Stimulated activated CD8-positive, alpha-beta memory T cell treated with anti-CD3 and anti-CD28 coated beads, Interleukin-4, amount 100 ng/mL, for 24 hours (primary cell): ENCODE results near the gene DLG5.

ENCODE experiments used
- DNase-seq: peaks from one replicate; pipeline ENCODE4 v3.0.0-alpha.2; 2020; ENCODE audit warnings: low read depth

Gene DLG5

DNA sequence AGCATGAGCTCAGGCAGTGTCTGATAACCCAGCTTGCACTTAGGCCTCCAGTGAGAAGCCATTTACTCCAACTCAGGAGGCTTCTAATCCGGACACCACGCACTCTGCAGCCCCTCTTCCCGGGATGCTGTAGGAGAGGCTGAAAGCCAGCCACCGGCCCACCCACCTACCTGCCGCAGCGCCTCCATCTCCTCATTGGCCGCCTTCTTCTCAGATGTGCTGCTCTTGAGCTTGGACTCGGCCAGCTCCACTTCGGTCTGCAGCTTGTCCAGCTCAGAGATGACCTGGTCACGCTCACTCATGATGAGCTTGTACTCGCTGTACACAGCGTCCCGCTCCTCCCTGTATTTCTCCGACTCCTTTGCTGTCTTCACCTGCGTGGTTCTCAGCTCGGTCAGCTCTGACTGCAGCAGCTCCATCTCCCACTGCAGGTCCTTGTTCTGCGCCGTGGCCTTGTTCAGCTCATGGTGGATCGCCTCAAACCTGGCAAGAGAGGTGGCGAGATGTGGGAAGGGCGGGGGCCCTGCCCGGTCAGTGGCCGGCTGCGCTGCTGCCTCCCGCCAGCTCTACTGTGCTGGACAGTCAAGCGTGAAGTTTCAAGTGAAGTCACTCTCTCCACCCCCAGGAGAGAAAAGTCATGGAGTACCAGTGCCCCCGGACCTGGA is 84.7 kb downstream of the DLG5 start:
- no peak for DNase-seq

DNA sequence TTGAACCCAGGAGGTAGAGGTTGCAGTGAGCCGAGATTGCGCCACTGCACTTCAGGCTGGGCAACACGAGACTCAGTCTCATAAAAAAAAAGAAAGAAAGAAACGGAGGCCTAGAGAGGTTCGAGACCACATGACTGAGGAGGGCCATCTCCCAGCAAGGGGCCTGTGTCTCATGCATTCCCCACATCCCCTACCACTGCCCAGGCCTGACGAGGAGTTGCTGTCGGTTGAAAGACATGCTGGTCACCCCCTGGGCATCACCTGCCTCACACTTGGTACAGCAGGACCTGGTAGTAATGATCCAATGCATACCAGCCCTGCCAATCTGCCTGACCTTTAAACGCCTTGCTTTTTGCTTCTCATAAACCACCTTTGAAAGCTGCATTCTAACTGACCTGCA is 85.9 kb downstream of the DLG5 start:
- no peak for DNase-seq

DNA sequence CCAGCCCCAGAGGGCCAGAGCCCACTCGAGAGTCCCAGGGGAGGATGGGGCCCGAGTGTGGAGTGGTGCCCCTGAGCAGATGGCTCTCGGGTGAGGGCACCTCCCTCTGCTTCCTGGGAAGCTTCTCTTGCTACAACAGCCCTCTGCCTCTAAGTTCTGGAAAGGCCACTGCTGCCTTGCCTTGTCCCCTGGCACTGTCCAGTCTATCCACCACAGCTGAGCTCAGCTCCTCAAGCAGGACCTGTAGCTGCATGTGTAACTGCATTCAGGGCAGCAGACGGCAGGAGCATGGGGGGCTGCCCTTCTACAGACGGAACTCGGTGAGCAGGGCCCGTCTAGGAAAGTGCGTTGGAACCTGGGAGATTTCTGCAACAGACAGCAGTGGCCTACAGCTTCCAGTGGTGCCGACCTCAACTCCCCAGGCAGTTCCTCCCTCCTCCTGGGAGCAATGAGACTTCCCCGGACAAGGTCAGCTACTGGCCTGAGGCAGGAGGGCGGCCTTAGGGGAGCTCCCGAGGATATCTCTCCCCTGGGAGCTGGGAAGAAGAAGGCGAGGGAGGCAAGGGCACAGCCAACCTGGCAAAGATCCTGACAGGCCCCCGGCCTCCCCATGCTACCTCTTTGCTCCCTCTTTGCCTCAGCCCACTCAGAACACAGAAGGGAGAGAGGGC is 88.5 kb downstream of the DLG5 start:
- DNase-seq: no peak

DNA sequence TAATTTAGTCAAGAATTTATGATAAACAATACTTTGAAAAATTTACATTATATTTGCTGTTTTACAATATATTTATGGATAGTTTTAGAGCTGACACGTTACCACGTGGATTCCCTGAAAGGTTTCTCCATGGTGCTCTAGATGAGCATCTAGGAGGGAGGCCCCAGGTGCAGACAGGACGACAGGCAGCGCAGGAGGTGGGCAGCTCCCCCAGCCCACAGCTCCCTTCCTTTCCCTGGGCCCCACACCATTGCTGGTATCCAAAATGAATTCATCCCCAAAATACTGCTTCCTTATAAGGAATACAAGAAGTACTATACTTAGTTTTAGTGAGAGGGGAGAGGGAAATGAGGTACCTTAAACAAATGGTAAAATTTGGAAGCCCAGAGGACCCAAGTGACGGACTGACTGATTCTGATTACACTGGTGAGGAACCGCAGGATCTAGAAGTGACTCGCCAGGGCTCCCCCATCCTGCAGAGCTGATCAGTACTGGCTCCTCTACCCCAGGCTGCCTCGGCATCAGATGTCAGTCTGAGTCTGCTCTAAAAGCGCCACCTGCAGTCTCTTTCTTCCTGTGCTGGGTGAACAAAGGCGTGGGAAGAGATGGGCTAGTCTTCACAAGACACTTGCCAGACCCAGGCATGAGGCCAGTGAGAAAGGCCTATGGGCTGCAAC is 89.2 kb downstream of the DLG5 start:
- DNase-seq: peak; percentile 44

DNA sequence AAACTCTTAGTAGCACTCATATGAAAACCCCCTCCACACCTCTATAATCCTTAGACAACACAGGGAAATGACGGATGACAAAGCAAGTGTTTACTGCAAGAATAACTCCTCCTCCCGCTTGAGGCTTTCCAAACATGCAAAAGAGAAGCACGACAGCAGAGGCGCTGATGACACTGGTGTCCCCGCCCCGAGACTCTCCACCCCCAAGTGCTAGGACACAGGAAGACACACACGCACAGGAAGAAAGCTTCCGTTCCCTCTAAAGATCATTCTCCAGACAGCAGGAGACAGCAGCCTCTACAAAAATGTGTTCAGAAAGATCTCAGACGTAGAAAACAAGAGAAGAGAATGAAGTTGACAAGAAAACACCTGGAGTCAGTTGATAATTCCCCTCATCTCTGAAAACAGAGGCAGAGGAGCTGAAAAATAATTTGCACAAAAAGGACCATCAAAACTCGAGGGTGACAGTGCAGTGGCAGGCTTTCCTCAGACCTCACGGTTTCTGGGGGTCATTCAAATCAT is 90.2 kb downstream of the DLG5 start:
- DNase-seq: peak; percentile 48

DNA sequence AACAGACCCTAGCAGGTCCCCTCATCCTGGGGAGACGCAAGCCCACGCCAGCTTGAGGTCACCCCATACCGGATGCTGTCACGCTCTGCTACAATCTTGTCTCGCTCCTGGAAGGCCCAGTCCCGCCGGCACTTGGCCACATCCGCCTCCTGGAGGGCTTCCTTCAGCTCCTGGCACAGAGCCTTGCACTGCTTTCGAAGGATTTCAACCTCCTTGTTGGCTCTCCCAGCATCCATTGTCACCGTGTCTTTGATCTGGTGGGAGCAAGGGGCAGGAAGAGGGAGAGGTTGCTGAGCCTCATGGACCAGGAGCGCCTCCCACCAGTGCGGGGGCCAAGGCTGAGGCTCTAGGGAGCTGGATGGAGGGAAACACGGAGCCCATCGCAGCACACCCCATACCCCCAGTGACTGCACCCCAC is 90.9 kb downstream of the DLG5 start:
- no peak for DNase-seq

DNA sequence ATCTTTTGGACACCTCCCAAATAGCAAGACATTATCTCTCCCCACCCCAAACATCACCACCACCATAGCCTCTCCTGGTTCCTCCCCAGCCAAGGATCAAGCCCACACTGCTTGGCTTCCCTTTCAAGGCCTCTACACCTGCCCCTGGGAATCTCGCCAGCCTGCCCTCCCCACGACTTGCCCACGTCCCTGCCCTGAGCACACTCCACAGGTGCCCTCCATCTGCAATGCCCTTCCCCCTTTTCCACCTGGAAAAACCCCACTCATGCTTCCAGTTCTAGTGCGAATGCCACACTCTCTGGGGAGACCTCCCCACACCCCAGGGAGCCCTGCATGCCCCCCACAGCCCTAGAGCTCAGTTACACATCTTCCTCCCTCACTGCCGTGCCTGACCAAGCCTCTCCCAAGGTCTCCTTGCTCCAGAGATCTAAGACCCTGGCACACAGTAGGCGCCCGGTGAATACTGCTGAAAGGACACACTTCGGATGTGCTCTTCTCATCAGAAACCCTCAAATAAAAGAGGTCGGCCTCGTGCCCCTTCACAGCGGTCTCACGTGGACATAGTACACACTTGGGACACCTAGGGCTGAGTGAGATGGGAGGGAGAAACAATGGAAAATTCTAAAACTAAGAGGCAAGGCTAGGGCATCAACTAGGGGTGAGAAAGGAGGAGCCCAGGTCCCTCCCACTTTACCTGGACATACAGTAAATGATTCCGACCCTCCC is 91.4 kb downstream of the DLG5 start:
- DNase-seq: no peak

DNA sequence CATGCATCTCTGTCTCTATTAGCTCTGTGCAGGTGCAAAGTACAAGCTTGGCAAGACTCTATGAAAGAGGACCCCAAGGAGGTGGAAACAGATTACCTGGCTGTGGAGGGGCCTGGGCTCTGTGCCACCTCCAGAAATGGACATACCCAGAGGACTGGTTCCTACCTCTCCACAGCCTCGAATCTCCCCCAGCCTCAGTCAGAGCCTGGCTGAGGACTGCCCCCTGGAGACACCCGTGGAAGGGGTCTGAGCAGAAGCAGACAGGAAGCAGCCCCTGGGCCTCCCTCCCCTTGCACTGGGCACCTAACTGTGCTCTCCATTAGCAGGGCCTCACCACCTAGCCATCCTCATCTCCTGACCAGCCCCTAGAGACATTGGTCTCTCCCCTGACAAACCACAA is 92.0 kb downstream of the DLG5 start:
- DNase-seq: no peak

DNA sequence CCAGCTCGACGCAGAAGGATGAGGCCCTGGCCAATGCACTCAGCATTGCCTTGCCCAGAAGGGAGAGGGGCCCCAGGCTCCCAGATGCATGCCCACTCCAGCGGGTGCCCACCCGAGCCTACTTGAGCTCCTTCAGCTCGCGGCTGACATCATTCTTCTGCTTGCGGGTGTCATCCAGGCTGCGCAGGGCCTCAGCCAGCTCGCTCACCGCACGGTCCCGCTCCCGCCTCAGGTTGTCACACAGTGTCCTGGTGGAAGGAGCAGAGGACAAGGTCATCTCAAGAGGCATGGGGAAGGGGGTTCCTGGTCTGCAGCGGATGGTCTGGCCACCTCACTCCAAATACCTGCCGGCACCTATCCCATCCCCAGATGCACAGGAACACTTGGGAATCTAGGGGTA is 92.8 kb downstream of the DLG5 start:
- no peak for DNase-seq

DNA sequence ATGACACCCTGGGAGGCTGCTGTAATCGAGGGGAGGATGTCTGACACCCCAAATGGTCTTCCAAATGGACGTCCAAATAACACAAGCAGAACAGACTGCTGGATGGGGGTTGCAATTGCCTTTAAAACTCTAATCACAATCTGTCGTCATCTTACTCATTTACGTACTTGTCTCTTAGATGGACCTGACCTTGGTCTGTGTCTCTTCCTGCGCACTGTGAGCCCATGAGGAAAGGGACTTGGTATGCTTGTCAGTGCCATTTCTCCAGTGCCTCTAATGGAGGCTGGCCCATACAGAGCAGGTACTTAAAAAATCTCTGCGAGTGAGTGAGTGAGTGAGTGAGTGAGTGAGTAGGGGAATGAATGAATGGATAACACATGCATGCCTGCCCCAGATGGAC is 93.3 kb downstream of the DLG5 start:
- no peak for DNase-seq

DNA sequence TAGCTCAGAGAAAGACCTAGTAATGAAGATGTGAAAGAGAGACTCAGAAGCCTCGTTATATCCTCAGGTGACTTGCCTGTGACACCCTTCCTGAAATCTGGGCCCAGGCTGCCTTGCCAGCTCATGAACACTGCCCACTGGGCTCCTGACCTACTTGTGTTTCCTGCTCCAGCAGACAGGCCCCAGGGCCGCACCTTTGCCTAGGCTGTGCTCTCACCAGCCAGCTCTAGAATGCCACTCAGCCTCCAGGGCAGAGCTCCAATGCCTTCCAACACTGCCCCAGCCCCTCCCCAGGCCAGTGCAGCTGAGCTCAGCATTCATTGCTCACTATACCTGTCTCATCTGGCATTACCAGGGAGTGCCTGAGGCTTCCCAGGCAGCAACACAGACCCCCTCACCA is 94.3 kb downstream of the DLG5 start:
- DNase-seq: no peak

DNA sequence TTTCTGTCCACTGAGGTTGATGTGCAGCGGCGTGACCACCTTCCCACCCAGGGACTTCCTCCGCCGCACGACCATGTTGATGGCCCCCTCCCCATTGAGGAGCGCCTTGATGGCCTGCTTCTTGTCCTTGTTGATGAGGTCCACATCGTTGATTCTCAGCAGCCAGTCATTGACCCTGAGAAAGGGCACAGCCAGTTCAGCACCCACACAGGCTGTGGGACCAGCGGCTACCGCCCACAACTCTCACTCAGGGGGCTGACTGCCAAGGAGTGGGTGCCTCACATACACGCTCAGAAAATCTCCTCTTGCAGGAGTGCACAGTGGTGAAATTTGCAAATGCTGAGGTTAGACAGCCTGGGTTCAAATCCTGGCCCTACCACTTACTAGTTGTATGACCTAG is 97.2 kb downstream of the DLG5 start:
- DNase-seq: no peak

DNA sequence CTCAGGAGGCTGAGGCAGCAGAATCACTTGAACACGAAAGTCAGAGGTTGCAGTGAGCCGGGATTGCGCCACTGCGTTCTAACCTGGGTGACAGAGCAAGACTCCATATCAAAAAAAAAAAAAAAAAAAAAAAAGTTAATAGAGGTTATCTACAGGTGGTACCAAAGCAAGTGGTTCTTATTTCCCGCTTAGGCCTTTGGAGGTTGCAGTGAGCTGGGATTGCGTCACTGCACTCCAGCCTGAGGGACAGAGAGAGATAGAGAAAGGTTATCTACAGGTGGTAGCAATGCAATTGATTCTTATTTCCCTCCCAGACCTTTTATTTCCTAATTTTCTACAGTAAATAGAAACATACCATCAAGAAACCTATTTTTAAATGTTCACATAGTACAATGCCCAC is 98.2 kb downstream of the DLG5 start:
- no peak for DNase-seq

DNA sequence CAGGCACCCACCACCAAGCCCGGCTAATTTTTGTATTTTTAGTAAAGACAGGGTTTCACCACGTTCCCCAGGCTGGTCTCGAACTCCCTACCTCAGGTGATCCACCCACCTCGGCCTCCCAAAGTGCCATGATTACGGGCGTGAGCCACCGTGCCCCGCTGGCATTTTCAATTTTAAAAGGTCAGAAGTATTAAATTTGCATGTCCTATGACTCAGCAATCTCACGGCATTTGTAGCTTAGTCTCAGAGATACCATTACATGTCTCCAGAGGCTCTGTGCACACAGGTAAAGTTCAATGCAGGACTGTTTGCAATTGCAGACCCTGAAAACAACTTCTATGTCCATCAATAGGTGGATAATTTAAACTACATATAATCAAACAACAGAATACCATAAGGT is 99.2 kb downstream of the DLG5 start:
- no peak for DNase-seq

DNA sequence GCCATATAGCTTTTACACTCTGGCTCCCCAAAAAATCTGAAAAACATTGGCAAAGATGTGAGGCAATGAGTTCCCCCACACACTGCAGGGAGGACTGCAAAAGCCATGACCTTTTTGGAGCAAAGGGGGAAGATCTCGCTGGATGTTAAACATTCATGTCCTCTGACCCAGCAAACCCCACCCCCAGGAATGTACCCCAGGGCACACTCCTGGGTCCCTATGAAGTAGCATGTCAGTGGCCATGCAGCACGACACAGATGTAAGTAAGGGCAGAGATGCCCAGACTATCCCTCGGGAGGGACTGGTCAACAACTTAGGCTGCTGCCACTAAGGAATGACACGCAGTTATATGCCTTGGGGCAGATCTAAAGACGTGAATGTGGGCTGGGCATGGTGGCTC is 100.6 kb downstream of the DLG5 start:
- no peak for DNase-seq

DNA sequence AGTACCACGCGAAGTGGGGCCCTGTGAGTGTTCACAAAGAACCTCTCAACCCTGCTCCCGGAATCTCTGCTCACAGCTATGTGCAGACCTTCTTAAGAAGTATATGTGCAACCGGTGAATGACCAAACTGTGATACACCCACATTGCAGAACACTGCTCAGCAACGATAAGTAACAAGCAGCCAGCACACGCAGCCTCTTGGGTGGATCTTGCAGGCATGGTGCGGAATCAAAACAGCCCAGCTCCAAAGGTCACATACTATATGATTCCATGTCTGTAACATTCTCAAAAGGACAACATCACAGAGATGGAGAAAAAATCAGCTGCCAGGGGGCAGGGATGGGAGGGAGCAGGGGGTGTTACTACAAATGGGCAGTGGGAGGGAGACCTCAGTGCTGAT is 101.6 kb downstream of the DLG5 start:
- DNase-seq: no peak

DNA sequence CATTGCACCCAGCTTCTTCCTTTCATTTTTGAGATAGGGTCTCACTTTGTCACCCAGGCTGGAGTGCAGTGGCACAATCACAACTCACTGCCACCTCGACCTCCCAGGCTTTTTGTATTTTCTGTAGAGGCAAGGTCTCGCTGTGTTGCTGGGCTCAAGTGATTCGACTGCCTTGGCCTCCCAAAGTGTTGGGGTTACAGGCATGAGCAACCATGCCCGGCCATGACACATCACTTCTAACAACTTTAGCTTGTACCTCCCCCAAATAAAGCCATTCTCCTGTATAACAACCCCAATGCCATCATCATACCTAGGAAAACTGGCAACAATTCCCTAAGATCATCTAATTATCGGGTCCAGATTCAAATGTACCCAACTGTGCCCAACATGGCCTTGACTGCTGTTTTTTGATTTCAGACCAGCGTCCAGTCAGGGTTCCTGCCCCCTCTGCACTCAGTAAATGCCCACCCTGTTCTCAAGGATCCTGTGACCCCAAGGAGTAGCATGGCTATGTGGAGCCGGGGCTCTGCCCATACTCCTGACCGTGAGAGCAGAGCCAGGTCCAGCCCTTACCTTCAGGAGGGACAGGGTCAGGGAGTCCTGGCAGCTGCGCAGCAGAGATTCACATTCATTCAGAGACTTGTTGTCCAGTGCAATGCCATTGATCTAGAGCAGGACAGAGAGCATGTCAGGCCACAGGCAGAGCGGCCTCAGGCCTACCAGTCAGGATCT is 102.6 kb downstream of the DLG5 start:
- no peak for DNase-seq

DNA sequence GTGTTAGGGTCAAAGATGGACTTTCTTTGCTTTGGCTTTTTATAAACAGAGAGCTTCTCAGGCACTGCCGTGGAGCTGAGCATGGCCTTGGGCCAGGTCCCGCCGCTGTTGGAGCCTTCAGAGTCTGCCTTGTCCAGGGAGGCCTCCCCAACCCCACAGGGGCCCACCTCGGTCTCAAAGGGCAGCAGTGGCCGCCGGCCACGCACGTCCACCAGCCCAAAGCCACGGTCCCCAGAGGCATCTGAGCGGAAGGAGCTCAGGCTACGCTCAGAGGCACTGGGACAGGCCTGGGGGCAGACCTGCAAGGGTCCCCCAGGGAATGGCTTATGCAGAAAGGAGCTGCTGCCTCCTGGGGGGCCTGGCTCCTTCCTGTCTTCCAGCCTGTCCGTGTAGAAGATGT is 105.0 kb downstream of the DLG5 start:
- no peak for DNase-seq

DNA sequence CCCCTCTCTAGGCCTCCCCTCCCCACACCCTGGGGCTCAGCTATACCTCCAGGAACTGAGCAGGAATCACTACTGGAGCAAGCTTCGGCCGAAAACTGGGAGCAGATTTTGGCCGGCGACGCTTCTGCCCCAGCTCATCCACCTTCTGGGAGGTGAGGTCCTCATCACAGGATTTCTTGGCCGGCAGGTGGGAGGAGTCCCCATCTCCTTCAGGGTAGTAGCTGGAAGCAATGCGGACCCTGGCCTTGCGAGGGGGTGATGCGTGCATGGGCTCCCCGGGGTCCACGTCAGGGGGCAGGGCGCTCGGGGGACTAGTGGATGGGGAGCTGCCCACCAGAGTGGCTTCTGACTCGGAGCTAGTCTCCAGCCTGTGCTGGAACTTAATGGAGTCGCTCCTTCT is 105.5 kb downstream of the DLG5 start:
- no peak for DNase-seq

DNA sequence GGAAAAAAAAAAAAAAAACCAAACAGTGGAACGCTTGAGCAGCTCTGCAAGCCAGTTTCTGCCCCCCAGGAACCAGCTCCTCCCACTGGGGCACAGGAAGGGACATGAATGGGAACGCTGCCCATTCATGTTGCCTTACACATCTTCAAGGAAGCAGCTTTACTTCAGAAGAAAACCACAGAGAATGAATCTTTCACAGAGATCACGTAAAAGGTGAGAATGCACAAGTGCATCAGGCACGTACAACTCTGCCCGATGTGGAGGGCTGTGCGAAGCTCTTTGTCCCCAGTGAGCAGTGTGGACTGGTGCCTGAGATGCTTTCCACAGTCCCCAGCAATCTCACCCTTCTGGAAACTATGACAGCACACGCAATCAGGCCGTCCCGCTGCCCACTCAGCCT is 106.2 kb downstream of the DLG5 start:
- DNase-seq: no peak

DNA sequence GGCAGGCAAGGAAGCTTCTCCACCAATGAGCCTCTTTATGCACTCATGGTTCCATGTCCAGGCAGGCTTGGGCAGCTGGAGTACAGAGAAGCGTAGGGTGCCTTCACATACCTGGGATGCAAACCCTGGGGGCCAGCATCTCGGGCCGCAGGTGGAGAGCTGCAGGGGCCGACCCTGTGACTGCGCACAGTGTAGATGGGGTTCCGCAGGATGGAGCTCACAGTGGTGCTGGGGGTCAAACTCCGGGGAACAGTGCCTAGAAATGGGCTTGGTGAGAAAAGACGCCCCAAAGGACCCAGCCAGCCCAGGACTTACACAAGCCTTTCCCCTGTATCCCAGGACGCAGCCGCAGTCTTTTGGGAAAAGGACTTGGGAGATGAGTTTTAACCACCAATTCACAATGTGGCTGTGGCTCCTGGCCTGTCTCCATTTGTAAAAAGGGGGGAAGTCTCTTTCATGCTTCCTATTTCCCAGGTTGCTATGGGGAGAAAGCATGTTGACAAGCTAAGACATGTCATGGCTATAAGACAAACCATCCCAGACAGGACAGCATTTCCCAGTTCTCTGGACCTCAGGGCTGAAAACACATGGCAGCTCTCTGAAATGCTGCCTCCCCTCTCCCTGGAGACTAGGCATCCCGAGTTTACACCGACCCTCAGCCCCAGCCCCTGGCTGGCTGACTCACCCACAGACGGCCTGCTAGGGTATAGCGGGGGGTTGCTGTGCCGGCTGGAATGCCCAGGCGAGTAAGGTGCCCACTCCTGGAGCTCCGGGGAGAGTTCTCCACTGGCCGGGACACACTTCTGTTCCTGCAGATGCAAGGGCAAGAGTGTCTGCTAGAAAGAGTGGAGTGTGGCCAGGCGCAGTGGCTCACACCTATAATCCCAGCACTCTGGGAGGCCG is 107.1 kb downstream of the DLG5 start:
- no peak for DNase-seq
